Measurements from ENCODE around the gene DBET.
"Not testable (repeated sequence)": the region's sequence is repeated elsewhere in the genome, so short reads cannot be mapped to it uniquely, and the experiment has no call there.

DBET gene

DNA sequence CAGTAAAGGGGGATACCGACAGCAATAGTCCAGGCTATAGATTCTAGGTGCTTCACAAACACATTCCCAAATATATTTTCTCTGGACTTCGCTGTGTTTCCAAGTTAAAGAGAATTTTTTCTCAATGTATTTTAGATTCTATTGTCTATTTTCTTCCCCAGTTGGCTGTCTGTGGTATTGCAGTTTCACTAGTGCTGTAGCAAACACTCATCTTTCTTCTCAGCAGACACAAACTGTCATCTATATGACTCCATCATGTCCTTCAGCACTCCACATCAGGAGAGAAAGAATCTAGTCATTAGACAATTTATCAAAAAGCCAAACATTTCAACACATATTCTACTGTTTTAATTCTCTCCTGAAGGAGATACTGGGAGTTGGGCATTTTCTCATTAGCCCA is at the start of gene DBET:
DBET (plus strand) TSS at position 161 of the 400 bp plus-strand sequence.
- not testable (repeated sequence) for DNase-seq (ENCODE audit: low spot score)

GRCh38 chr4:190014771-190015537 is 49.3 kb upstream of the DBET start:
- peak; percentile 48 for DNase-seq (ENCODE audit: low spot score)

DNA sequence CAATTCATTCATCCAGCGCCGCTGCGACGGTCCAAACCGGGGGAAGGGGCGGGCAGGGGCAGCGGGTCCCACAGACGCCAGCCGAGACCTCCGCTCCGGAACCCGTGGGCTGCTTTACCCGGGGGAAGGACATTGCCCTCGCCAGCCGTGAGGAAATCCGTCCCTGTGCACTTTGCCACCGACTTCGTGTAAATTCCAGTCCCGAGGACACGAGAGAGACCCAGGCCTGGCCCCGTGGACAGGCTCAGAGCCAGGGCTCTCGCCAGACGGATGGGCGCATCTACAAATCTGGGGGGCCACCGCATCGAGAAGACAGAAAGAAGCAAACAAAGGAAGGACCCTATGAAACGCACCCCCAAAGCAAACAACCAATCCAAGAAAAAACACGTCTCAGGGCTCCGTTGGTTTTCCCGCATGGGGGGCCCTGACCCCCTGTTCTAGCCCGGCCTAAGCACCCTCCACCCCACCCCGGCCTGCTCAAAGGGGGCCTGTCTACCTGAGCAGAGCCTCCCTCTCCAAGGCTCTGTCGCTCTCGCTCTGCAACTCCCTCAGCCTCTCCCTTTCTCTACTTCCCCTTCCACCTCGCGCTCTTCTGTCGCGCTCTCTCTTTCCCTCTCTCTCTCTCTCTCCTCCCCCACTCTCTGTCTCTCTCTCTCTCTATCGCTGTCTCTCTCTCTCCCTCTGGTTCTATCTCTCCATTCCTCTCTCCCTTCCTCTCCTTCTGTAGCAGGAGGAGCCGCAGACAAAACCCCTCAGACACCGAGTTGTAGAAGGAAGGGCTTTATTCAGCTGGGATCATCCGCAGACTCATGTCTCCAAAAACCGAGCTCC is 48.5 kb upstream of the DBET start:
- no peak for DNase-seq (ENCODE audit: low spot score)

GRCh38 chr4:190016369-190017289 is 47.7 kb upstream of the DBET start:
- no peak for DNase-seq (ENCODE audit: low spot score)

DNA sequence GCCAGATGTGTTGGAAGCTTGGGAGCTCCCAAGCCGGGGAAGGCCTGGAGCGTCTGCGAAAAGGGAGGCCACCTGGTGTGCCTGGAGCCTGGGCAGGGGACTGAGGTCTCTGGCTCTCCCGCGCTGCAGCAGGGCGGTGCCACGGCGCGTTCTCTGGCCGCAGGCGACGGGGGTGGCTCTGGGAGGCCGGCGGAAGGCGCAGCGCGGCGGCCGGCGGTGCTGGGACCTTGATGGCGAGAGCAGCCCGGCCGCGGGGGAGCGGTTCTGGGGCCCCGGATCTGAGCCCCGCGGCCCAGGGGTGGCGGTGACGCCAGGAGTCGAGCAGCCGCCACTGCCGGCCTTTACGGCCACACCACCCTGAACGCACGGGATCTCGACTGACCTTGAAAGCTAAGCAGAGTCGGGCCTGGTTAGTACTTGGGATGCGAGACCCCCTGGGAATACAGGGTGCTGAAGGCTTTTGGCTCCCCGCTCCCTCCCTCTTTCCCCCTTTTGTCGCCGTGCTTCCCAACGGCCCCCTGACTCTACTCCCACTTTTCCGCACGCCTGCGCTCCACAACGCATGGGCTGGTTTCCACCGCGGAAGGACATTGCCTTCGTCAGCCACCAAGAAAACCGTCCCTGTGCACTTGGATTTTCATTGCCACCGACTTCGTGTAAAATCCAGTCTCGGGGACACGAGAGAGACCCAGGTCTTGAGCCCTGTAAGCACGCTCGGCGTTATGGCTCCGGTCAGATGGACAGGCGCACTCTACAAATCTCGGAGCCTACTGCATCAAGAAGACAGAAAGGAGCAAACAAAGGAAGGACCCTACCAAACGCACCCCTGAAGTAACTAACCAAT is 46.7 kb upstream of the DBET start:
- peak; percentile 14 for DNase-seq (ENCODE audit: low spot score)

DNA sequence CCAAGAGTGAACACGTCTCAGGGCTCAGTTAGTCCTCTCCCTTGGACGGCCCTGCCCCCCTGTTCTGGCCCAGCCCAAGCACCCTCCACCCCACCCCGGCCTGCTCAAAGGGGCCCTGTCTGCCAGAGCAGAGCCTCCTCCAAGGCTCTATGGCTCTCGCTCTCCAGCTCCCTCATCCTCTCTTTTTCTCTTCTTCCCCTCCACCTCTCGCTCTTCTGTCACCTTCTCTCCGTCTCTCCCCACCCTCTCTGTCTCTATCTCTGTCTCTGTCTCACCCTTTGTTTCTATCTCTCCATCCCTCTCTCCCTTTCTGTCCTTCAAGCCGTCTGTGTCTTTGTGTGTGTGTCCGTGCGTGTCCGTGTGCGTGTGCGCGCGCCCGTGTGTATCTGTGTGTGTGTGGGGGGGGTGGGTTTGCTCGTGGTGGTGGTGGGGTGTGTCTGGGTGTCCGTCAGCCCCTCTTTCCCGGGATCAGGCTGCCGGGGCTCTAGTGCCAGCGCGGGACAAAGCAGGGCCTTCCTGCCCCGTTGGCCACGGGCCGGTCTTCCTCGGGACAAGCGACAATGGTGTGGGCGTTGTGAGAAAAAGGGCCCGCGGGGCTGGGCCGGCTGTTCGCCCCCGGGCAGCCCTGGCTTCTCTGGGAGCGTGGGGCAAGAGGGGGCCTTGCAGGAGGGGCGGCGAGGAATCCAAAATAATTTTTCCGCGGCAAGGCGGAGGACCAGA is 45.9 kb upstream of the DBET start:
- DNase-seq (ENCODE audit: low spot score) = no peak

DNA sequence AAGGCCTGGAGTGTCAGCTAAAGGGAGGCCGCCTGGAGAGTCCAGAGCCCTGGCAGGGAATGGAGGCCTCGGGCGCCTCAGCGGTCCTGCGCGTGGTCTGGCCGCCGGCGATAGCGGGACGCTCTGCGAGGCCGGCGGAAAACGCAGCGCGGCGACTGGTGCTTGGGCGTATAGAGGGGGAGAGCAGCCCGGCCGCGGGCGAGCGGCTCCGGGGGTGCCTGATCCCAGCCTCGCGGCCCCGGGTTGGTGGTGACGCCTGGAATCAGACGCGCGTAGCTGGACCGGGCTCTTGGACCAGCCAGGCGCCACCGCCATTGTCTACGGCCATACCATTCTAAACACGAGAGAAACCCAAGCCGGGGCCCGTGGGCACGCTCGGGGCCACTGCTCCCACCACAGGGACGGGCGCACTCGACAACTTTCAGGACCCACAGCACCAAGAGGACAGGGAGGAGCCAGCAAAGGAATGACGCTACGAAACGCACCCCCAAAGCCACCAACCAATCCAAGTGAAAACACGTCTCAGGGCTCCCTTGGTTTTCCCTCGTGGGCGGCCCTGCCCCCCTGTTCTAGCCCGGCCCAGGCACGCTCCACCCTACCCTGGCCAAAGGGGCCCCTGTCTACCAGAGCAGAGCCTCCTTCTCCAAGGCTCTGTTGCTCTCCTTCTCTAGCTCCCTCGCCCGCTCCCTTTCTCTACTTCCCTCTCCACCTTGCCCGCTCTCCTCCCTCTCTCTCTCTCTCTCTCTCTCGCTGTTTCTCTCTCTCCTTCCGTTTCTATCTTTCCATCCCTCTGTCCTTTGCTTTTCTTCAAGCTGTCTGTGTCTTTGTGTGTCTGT is 45.1 kb upstream of the DBET start:
- DNase-seq (ENCODE audit: low spot score) = no peak

DNA sequence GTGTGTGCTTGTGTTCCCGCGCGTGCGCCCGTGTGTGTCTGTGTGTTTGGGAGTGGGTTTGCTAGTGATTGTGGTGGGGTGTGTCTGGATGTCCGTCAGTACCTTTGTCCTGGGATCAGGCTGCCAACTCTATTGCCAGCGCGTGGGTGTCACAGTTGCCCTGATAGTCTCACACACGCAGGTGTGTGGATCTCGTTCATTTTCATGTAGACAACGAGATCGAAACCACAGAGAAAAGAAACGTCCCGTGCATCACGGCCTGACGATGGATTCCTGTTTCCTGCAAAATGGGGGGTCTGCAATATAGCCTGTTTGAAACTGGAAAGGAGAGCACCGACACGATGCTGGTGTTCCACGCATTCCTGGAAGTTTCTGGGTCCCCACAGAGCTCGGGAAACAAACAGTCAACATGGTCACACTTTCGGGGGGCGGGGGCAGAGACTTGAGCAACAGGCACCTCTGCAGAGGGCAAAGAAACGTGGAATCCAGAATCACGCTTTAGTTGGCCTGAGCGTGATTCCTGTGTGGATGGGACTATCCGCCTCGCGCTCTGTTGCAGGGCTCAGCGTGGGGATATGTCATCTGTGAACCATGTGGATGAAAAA is 44.3 kb upstream of the DBET start:
- DNase-seq (ENCODE audit: low spot score) = not testable (repeated sequence)

DNA sequence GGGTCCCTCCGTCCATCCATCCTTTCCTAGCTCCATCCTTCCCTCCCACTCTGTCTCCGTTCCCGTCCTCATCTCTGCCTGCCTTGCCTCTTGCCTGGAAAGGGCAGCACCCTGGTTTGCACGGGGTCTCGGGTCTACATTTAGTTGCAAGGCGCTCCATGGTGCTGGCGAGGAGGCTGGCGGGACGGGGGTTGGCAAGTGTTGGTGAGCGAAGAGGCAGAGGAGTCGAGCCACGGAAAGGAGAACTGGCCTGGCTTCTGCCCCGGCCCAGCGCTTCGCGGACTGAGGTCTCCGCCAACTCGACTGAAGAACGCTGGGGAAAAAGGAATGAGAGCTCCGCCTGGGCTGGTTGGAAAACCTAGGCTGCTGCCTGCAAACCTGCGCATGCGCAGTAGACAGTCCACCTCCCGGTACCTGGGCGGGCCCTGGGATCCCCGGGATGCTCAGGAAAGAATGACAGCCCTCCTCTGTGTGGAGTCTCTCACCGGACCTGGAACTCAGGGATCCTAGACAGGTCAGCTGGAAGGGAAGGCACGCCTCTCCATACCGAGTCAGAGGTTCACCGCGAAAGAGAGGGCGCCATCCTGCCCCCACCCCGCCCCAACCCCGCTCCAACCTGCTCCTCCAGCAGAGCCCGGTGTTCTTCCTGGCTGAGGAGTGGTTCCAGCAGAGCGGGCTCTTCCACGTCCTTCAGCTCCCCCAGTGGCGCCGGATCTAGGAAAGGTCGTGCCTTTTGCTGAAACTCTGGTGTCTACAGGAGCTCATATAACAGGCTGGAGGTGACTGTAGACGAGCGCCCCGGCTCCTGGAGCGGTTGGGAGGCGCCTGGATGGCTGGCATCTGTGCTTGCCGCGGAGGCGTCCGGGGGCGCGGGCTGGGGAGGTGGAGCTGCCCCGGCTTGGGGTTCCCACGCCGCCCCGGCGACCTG is 43.2 kb upstream of the DBET start:
- peak; percentile 83 for DNase-seq (ENCODE audit: low spot score)

DNA sequence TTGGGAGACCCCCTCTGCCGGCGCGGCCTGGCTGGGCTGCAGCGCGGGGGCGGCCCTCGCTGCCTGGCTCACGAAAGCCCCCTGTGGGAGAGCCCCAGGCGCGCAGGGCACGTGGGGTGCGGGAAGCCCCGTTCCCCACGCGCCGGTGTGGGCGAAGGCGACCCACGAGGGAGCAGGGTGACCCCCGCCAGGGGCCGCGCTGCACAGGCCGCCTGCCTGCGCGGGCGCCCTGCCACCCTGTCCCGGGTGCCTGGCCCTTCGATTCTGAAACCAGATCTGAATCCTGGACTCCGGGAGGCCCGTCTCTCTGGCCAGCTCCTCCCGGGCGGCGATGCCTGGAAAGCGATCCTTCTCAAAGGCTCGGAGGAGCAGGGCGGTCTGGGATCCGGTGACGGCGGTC is 42.3 kb upstream of the DBET start:
- DNase-seq (ENCODE audit: low spot score) = not testable (repeated sequence)

DNA sequence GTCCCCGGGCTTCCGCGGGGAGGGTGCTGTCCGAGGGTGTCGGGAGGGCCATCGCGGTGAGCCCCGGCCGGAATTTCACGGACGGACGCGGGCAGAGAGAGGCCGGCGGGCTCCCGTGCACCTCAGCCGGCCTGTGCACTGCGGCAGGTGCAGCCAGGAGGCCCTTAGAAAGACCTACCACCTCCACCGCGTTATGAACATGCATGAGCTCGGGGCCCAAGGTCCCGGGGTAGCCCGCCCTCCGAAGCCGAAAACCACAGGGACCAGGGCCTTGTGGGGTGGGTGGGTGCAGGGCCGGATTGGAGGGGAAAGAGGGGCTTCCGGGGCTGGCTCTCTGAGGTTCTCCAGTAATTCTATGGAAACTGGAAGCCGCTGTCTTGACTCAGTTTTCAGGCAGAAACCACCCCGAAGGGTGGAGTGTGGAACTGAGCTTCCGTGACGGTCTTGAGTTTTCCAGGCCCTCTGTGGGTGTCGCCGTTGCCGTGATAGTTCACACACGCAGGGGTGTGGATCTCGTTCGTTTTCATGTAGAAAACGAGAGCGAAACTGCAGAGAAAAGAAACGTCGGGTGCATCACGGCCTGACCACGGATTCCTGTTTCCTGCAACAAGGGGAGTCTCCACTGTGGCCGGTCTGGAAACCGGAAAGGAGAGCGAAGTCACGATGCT is 41.6 kb upstream of the DBET start:
- DNase-seq (ENCODE audit: low spot score) = not testable (repeated sequence)

GRCh38 chr4:190027156-190027555 is 37.1 kb upstream of the DBET start, which contains the start of gene FRG2:
Gene FRG2 (minus strand): TSS chr4:190027256. CDS start chr4:190027204, 52 bp downstream.
- not testable (repeated sequence) for DNase-seq (ENCODE audit: low spot score)

GRCh38 chr4:190031264-190031663 is 33.0 kb upstream of the DBET start:
- DNase-seq (ENCODE audit: low spot score) = not testable (repeated sequence)

- not testable (repeated sequence) for DNase-seq (ENCODE audit: low spot score)
Observed at GRCh38 chr4:190037704-190038388, 26.5 kb upstream of the DBET start.

DNA sequence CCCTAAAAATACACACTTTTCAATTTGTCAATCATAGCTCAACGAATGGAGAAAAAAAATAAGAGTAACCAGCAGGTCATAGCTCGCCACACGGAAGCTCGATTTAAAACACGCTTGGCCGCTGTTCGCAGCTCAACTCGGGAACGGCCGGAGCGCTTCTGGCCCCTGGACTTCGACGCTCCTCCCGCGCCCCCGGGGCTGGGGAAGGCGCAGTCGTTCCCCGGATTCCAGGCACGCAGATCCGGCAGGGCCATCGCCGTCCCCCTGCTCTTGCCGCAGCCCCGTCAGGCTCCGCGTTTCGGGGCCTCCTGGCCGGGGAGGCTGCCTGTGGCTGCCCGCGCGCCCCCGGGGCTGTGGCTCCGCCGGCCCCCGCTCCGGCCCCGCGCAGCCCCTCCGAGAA is 23.4 kb upstream of the DBET start:
- not testable (repeated sequence) for DNase-seq (ENCODE audit: low spot score)

- not testable (repeated sequence) for DNase-seq (ENCODE audit: low spot score)
Observed at GRCh38 chr4:190047627-190048026, 16.7 kb upstream of the DBET start.
